Measurements from ENCODE around the gene KMT2A.
"Not testable (repeated sequence)": the region's sequence is repeated elsewhere in the genome, so short reads cannot be mapped to it uniquely, and the experiment has no call there.

The KMT2A gene

DNA sequence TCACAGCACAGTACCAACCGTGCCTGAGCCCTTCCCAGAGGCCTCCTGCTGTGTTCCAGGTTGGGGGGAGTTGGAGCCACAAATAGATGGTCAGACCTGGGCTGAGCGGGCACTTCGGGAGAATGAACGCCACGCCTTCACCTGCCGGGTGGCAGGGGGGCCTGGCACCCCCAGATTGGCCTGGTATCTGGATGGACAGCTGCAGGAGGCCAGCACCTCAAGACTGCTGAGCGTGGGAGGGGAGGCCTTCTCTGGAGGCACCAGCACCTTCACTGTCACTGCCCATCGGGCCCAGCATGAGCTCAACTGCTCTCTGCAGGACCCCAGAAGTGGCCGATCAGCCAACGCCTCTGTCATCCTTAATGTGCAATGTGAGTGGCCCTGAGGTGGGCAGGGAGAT, 95.8 kb downstream of the KMT2A start:
- DNase-seq (ENCODE audit: low read depth in 2 of 2, low spot score in 1 of 2), result no peak

DNA sequence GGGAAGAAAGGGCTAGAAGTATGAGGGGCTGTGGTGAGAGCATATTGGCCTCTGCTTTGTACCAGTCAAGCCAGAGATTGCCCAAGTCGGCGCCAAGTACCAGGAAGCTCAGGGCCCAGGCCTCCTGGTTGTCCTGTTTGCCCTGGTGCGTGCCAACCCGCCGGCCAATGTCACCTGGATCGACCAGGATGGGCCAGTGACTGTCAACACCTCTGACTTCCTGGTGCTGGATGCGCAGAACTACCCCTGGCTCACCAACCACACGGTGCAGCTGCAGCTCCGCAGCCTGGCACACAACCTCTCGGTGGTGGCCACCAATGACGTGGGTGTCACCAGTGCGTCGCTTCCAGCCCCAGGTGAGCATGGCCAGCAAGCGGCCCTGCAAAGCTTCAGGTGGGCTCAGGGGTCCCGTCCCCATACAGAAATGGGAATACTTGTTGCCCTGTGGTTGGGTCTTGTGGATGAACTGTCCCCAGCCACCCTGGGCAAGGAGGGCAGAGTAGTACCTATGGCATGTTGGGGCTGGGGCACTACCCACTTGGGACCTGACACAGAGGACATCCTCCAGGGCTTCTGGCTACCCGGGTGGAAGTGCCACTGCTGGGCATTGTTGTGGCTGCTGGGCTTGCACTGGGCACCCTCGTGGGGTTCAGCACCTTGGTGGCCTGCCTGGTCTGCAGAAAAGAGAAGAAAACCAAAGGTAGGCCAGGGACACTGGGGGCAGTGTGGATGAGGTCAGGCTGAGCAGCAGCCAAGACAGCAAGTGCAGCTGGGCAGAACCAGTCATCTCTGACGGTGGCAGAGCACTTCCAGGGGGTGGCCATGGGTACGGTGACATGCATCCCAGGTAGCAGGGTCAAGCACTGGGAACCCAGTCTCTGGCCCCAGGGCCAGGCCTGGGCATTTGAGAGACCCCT, 96.8 kb downstream of the KMT2A start:
- no peak for DNase-seq (ENCODE audit: low read depth in 2 of 2, low spot score in 1 of 2)

GRCh38 chr11:118533769-118534729, 97.8 kb downstream of the KMT2A start:
- no peak for DNase-seq (ENCODE audit: low read depth in 2 of 2, low spot score in 1 of 2)

GRCh38 chr11:118535261-118535660, 99.0 kb downstream of the KMT2A start:
- DNase-seq (ENCODE audit: low read depth in 2 of 2, low spot score in 1 of 2), result no peak

DNA sequence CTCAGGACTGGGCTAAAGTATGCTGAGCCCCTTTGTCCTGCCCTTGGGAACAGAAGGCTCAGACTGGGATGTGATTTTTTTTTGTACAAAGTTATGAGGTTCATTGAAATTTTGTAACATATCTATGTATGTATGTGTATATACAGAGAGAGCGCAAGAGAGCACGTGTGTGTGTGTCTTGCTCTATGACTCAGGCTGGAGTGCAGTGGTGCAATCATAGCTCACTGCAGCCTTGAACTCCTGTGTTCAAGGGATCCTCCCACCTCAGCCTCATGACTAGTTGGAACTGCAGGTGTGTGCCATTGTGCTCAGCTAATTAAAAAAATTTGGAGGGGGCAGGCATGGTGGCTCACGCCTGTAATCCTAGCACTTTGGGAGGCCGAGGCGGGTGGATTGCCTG, 100.4 kb downstream of the KMT2A start:
- no peak for DNase-seq (ENCODE audit: low read depth in 2 of 2, low spot score in 1 of 2)

GRCh38 chr11:118537409-118537980, 101.2 kb downstream of the KMT2A start:
- DNase-seq (ENCODE audit: low read depth in 2 of 2, low spot score in 1 of 2), result no peak

GRCh38 chr11:118544010-118544646, 107.8 kb downstream of the KMT2A start:
- no peak for DNase-seq (ENCODE audit: low read depth in 2 of 2, low spot score in 1 of 2)

DNA sequence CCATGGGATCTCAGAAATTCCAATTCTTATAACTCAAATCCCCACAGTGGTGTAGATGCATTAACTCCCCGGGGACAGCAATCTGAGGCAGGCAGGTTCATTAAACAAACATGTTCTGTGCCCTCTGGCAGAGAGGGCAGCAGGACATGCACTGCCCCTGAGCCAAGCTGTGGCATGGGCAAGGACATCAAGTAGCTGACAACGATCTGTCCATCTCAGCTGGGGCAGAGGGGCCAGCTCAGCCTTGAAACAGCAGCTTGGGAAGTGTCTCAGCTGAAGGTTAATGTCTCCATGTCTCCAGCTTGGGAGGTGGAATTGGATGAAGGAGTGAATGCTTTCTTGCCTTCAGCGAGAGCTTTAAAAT, 108.3 kb downstream of the KMT2A start:
- no peak for DNase-seq (ENCODE audit: low read depth in 2 of 2, low spot score in 1 of 2)

DNA sequence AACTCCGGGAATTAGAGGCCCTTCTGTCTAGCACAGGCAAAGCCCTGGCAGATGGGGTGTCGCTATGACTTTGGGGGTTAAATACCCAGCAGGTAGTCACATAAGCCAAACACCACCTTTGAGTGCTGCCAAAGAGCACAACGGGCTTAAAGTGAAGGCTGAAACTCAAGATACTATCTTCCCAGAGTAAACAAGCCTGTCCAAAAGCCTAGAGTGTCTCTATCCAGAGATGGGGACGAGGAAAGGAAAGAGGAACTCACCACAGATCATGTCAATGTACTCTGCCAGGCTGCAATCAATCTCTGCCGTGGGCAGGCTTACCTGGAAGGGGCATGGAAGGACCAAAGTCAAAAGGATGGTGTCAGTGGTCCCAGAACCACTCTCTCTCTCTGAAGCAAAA, 109.2 kb downstream of the KMT2A start:
- no peak for DNase-seq (ENCODE audit: low read depth in 2 of 2, low spot score in 1 of 2)

- no peak for DNase-seq (ENCODE audit: low read depth in 2 of 2, low spot score in 1 of 2)
These were observed 110.8 kb downstream of the KMT2A start for GRCh38 chr11:118547132-118547531.

GRCh38 chr11:118552341-118552740, 116.0 kb downstream of the KMT2A start:
- DNase-seq (ENCODE audit: low read depth in 2 of 2, low spot score in 1 of 2), result no peak

- no peak for DNase-seq (ENCODE audit: low read depth in 2 of 2, low spot score in 1 of 2)
These were observed 124.5 kb downstream of the KMT2A start for GRCh38 chr11:118560806-118561205.

- no peak for DNase-seq (ENCODE audit: low read depth in 2 of 2, low spot score in 1 of 2)
These were observed 128.8 kb downstream of the KMT2A start for GRCh38 chr11:118565051-118565450.

- no peak for DNase-seq (ENCODE audit: low read depth in 2 of 2, low spot score in 1 of 2)
These were observed 133.4 kb downstream of the KMT2A start for GRCh38 chr11:118569670-118570069.

DNA sequence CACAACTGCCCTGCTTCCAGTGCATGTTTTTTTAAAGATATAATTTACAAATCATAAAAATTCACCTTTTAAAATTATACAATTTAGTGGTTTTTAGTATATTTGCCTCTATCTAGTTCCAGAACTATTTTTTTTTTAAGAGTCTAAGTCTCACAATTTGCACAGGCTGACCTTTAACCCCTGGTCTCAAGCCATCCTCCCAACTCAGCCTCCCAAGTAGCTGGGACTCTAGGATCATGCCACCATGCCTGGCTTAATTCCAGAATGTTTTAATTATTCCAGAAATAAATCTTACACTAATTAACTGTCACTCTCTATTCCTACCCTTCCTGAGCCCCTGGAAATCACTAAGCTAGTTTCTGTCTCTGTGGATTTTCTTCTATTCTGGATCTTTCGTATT, 134.5 kb downstream of the KMT2A start:
- DNase-seq (ENCODE audit: low read depth in 2 of 2, low spot score in 1 of 2), result no peak

GRCh38 chr11:118571701-118572060, 135.4 kb downstream of the KMT2A start:
- DNase-seq (ENCODE audit: low read depth in 2 of 2, low spot score in 1 of 2), result not testable (repeated sequence)

DNA sequence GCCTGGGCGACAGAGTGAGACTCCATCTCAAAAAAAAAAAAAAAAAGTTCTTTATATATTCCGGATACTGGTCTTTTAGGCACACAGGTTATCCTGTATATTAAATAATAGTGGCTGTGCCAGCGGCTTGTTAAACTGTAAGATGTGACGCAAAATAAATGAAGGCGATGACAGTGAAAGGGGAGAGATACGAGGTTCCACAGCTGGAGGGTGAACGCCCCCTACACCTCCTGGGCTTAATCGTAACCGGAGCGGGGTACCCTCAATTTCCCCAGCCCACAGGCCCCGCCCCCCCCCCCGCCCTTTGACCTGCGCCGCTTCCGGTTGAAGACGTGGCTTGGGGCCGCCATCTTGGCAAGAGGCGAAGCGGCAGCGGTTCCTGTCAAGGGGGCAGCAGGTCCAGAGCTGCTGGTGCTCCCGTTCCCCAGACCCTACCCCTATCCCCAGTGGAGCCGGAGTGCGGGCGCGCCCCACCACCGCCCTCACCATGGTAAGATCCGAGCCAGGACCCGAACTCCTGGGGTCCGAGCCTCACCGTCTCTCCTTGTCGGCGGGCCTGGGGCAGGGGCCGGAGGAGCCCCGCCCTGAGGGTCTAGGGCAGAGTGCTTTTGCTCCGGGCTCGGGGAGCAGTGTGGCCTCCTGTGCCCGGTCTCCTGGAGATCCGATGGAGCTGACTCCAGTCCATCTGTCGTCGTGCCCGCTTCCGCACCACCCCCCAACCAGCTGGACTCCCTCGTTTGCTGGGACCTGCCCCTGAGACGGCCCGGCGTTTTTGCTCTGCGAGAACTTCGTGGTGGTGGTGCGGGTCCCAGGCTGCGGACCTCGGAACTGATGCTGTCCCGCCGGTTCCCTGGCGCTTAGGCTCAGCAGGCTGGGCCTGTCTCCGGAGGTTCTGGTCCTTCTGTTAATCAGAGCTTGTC, 136.0 kb downstream of the KMT2A start, which contains the start of gene ARCN1:
TSS of gene ARCN1 (plus strand) at position 349 of the 920 bp plus-strand sequence. CDS start at position 488, 139 bp downstream.
- DNase-seq (ENCODE audit: low read depth in 2 of 2, low spot score in 1 of 2), result peak; percentile 48 to 61

DNA sequence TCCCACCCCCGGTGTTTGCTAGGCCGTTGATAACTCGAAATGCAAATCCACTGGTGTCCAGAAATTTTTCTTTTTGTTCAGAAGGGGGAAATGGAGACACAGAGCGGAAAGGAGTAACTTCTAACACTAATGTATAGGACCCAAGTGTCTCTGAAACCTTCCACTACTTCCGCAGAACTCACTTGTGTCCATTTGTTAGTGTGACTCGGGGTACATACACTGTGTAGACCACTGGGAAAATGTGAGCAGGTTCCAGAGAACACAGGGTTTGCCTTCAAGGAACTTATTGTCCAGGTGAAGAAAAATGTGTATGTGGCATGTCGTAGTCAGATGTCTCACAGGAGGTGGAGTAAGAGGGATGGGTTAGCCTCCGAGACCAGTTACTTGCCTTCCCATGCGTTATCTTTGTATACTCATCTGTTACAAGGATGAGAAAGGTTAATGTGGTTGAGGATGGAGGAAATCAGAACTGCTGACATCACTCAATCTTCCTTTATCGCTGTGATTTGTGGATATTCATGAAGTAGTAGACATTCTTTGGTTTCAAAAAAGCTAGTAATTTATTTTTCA, 136.8 kb downstream of the KMT2A start:
- no peak for DNase-seq (ENCODE audit: low read depth in 2 of 2, low spot score in 1 of 2)

GRCh38 chr11:118574636-118575035, 138.3 kb downstream of the KMT2A start:
- no peak for DNase-seq (ENCODE audit: low read depth in 2 of 2, low spot score in 1 of 2)
